CD14-positive monocyte (primary cell): ENCODE measurements around the gene NLRP9. TPM values are rescaled to one million over a fixed set of nuclear protein-coding genes. Genes with fewer than 3 reads are reported as not detected.

Experiments
- DNase-seq, 3 donors: peaks; one replicate each; pipeline ENCODE4 v3.0.0-alpha.2; 2011 to 2022
- H2AFZ ChIP-seq: 2 replicates; pipeline ENCODE4 v1.6.0; 2012; ENCODE audit warnings: mild to moderate bottlenecking, low read depth, low read length, inconsistent platforms; ENCODE audit not compliant: insufficient read depth, poor library complexity, severe bottlenecking
- H3K27ac ChIP-seq, 2 donors: 1 replicate in 1 of 2; 2 replicates in 1 of 2; pipeline ENCODE4 v1.5.1; 2012 to 2013; ENCODE audit warnings: low read length in 2 of 2, control low read depth in 1 of 2, inconsistent platforms in 1 of 2, low read depth in 1 of 2, mild to moderate bottlenecking in 1 of 2
- H3K27me3 ChIP-seq, 2 donors: one replicate each; pipeline versions ENCODE4 v1.6.0 to v1.6.1; 2011 to 2013; ENCODE audit warnings: low read length in 2 of 2; ENCODE audit not compliant: control insufficient read depth in 2 of 2, insufficient read depth in 2 of 2
- H3K36me3 ChIP-seq, 2 donors: replicated peaks in 1 of 2; 1 replicate in 1 of 2; 2 replicates in 1 of 2; pipeline versions ENCODE4 v1.5.1 to v1.6.1; 2012 to 2013; ENCODE audit warnings: low read length in 2 of 2, control low read depth in 1 of 2, inconsistent platforms in 1 of 2, mild to moderate bottlenecking in 1 of 2; ENCODE audit not compliant: insufficient read depth in 2 of 2, control insufficient read depth in 1 of 2
- H3K4me1 ChIP-seq, 2 donors: 1 replicate in 1 of 2; 2 replicates in 1 of 2; pipeline versions ENCODE4 v1.5.1 to v1.6.1; 2012 to 2013; ENCODE audit warnings: low read length in 2 of 2, control low read depth in 1 of 2, inconsistent platforms in 1 of 2, mild to moderate bottlenecking in 1 of 2, moderate library complexity in 1 of 2; ENCODE audit not compliant: insufficient read depth in 2 of 2, control insufficient read depth in 1 of 2
- H3K4me2 ChIP-seq: replicated peaks from 2 replicates; pipeline ENCODE3; 2012; ENCODE audit warnings: low read length, moderate library complexity, mild to moderate bottlenecking; ENCODE audit not compliant: poor library complexity, severe bottlenecking; ENCODE audit errors: extremely low read depth
- H3K4me3 ChIP-seq, 3 experiments: fragments of 200-600 bp in 1 of 3; sonication (generic) in 1 of 3; replicated peaks in 1 of 3; 1 replicate in 2 of 3; 2 replicates in 1 of 3; pipeline ENCODE4 v1.5.1; 2011 to 2013; ENCODE audit warnings: low read length in 3 of 3, mild to moderate bottlenecking in 3 of 3, control low read depth in 2 of 3, low read depth in 2 of 3, inconsistent platforms in 1 of 3, moderate library complexity in 1 of 3
- H3K79me2 ChIP-seq: 2 replicates; pipeline ENCODE4 v1.6.0; 2012; ENCODE audit warnings: mild to moderate bottlenecking, control low read depth, inconsistent platforms, low read length, moderate library complexity; ENCODE audit not compliant: insufficient read depth
- H3K9ac ChIP-seq: 2 replicates; pipeline ENCODE4 v1.6.0; 2017; ENCODE audit warnings: low read length, mild to moderate bottlenecking; ENCODE audit not compliant: insufficient read depth, poor library complexity, severe bottlenecking
- H3K9me3 ChIP-seq, 2 donors: replicated peaks in 1 of 2; 1 replicate in 1 of 2; 2 replicates in 1 of 2; pipeline versions ENCODE4 v1.5.1 to v1.6.1; 2012 to 2013; ENCODE audit warnings: low read length in 2 of 2, control low read depth in 1 of 2; ENCODE audit not compliant: control insufficient read depth in 1 of 2, insufficient read depth in 1 of 2
- H4K20me1 ChIP-seq: 2 replicates; pipeline ENCODE4 v1.6.0; 2012; ENCODE audit warnings: mild to moderate bottlenecking, low read length, control low read depth, moderate library complexity; ENCODE audit not compliant: insufficient read depth
- H3K27ac Mint-ChIP-seq, 7 donors: one replicate each; pipeline ENCODE4 v1.8.0; 2020; ENCODE audit warnings: mild to moderate bottlenecking in 7 of 7, mixed read lengths in 7 of 7, moderate library complexity in 6 of 7, inconsistent platforms in 2 of 7
- H3K27me3 Mint-ChIP-seq, 3 donors: one replicate each; pipeline ENCODE4 v1.8.0; 2021 to 2022; ENCODE audit warnings: low read depth in 3 of 3, mild to moderate bottlenecking in 3 of 3, mixed read lengths in 3 of 3, moderate library complexity in 3 of 3, inconsistent platforms in 1 of 3
- H3K36me3 Mint-ChIP-seq, 2 donors: one replicate each; pipeline ENCODE4 v1.8.0; 2020; ENCODE audit warnings: mixed read lengths in 2 of 2, inconsistent platforms in 1 of 2, mild to moderate bottlenecking in 1 of 2
- H3K4me1 Mint-ChIP-seq: one replicate; pipeline ENCODE4 v1.8.0; 2020; ENCODE audit warnings: mild to moderate bottlenecking, mixed read lengths
- H3K4me3 Mint-ChIP-seq, 2 donors: one replicate each; pipeline ENCODE4 v1.8.0; 2020; ENCODE audit warnings: mild to moderate bottlenecking in 2 of 2, mixed read lengths in 2 of 2, moderate library complexity in 1 of 2
- H3K9me3 Mint-ChIP-seq, 7 donors: one replicate each; pipeline ENCODE4 v1.8.0; 2020 to 2022; ENCODE audit warnings: mixed read lengths in 7 of 7, mild to moderate bottlenecking in 6 of 7, moderate library complexity in 6 of 7, inconsistent platforms in 2 of 7
- WGBS: methylation state at CpG from one replicate; pipeline ENCODE4 v1.1.5; 2013; ENCODE audit warnings: missing lambda C conversion rate; ENCODE audit not compliant: insufficient coverage; 5-methylcytosine and 5-hydroxymethylcytosine counted together
- intact Hi-C, 2 donors: fragments of 100-400 bp; cut with micrococcal nuclease; formaldehyde crosslinking; loops; one replicate each; pipeline versions ENCODE4 v1.15.0 to v1.15.1; 2023
- polyA plus RNA-seq, 3 donors: library from polyadenylated mRNA; depleted of rRNA in 1 of 3; unstranded in 2 of 3; stranded (reverse) in 1 of 3; fragments of 300-500 nt in 2 of 3; fragments of >200 nt in 1 of 3; fragmentation: Illumina TruSeq in 2 of 3; gene quantifications; 1 replicate in 2 of 3; 2 replicates in 1 of 3; pipeline ENCODE4 v1.2.3, GENCODE V29; 2012 to 2021
- small RNA-seq: library from RNA; depleted of rRNA; stranded (forward); fragments of <200 nt; gene quantifications from one replicate; pipeline ENCODE3, GENCODE V24; 2012; ENCODE audit warnings: low read depth; ENCODE audit not compliant: insufficient read length
- TF ChIP-seq, protein P1 (sequence below): fragments of 200-600 bp; IDR thresholded peaks from one replicate; pipeline ENCODE4 v1.8.0; 2022; ENCODE audit warnings: antibody characterized with exemption, mild to moderate bottlenecking

NLRP9 gene
- polyA plus RNA-seq, 3 donors: not detected

DNA sequence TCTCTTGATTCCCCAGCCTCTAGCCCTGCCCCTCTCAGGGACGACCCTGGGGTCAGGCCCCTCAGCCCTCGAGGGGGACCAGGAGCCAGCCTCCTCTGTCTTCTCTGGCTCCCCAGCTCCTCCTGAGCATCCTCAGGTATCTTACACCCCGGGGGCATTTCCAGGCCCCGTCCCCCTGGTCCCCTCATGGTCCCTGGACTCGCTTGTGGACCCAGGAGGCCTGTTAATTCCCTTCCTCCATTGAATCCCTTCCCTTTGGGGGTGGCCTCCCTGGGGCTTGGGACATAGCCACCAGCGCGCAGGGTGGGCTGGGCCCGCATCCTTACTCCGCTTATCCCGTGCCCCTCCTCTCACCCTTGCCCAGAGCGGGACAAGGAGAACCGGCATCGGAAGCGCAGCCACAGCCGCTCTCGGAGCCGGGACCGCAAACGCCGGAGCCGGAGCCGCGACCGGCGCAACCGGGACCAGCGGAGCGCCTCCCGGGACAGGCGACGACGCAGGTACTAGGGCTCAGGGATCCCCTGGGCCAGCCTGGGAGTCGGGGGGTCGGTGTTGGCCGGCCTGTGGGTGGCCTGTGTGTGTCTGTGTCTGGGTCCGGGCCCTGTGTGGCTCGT is 79.2 kb downstream of the NLRP9 start:
- peaks cover 44 to 51% of the 10 kb centered on the region in 2 donors for H3K36me3 Mint-ChIP-seq
- H3K4me2 ChIP-seq: no peak overlapping the region
- no peak overlapping the region for H3K9ac ChIP-seq
- intact Hi-C loops: loop anchor here in 1 of 2 donors (10.0 kb wide), 1 partner anchor 1464 kb away; the partner anchor contains the start of gene TSEN34
- TF ChIP-seq, protein P1, sequence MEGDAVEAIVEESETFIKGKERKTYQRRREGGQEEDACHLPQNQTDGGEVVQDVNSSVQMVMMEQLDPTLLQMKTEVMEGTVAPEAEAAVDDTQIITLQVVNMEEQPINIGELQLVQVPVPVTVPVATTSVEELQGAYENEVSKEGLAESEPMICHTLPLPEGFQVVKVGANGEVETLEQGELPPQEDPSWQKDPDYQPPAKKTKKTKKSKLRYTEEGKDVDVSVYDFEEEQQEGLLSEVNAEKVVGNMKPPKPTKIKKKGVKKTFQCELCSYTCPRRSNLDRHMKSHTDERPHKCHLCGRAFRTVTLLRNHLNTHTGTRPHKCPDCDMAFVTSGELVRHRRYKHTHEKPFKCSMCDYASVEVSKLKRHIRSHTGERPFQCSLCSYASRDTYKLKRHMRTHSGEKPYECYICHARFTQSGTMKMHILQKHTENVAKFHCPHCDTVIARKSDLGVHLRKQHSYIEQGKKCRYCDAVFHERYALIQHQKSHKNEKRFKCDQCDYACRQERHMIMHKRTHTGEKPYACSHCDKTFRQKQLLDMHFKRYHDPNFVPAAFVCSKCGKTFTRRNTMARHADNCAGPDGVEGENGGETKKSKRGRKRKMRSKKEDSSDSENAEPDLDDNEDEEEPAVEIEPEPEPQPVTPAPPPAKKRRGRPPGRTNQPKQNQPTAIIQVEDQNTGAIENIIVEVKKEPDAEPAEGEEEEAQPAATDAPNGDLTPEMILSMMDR: no peak
- H3K27me3 ChIP-seq: no peaks in the 10 kb centered on the region
- H3K36me3 ChIP-seq: peaks cover 43 to 65% of the 10 kb centered on the region in 2 donors
- peaks cover 88% of the 10 kb centered on the region for H4K20me1 ChIP-seq
- peaks cover 26 to 40% of the 10 kb centered on the region in 2 donors for H3K4me1 ChIP-seq
- peaks cover 90% of the 10 kb centered on the region for H3K79me2 ChIP-seq
- peaks cover 31% of the 10 kb centered on the region for H3K4me1 Mint-ChIP-seq
- WGBS: 96% methylated on average over 35 of the region's 37 CpGs
- no peak overlapping the region for H3K4me3 ChIP-seq
- H3K27me3 Mint-ChIP-seq: peaks cover 0 to 2% (median 1%) of the 10 kb centered on the region in 3 donors
- no peak overlapping the region for H3K4me3 Mint-ChIP-seq
- peak overlapping the region in 1 of 2 donors; percentile 30 for H3K27ac ChIP-seq
- no peak for DNase-seq
- no peaks in the 10 kb centered on the region for H3K9me3 Mint-ChIP-seq
- H3K9me3 ChIP-seq: no peaks in the 10 kb centered on the region
- H2AFZ ChIP-seq: no peak overlapping the region
- peak overlapping the region in 3 of 7 donors; percentile 11 to 74 (median 57) for H3K27ac Mint-ChIP-seq

Small RNAs within 50 kb of the gene (small RNA-seq; reads per million reads assigned to genes)
- gene AC010525.2: not detected

Other genes starting within 250 kb of the NLRP9 start
- gene SSC5D, start 250.0 kb downstream of the NLRP9 start, polyA plus RNA-seq: under 1 TPM in 1 of 3 donors, not detected in 2; 0.08 TPM
- gene SBK2, start 201.3 kb downstream of the NLRP9 start, polyA plus RNA-seq: not detected
- not detected for gene SBK3, start 192.9 kb downstream of the NLRP9 start, polyA plus RNA-seq
- gene ZNF579, start 157.6 kb downstream of the NLRP9 start, polyA plus RNA-seq: 1 to 10 TPM in 1 of 3 donors, under 1 TPM in 1, not detected in 1; 0.05 to 1.8 TPM
- 1 to 10 TPM; 1.2 to 2.6 (median 1.6) TPM for gene FIZ1, start 138.9 kb downstream of the NLRP9 start, polyA plus RNA-seq
- gene ZNF524, start 138.1 kb downstream of the NLRP9 start, polyA plus RNA-seq: 10 to 100 TPM; 27.9 to 45.7 (median 41.8) TPM
- 1 to 10 TPM in 1 of 3 donors, under 1 TPM in 2; 0.03 to 6.0 (median 0.07) TPM for gene ZNF865, start 132.8 kb downstream of the NLRP9 start, polyA plus RNA-seq
- 1 to 10 TPM; 1.5 to 5.5 (median 2.4) TPM for gene ZNF784, start 113.8 kb downstream of the NLRP9 start, polyA plus RNA-seq
- gene ZNF580, start 97.4 kb downstream of the NLRP9 start, polyA plus RNA-seq: 10 to 100 TPM in 2 of 3 donors, 1 to 10 TPM in 1; 9.7 to 46.5 (median 10.7) TPM
- gene ZNF581, start 94.8 kb downstream of the NLRP9 start, polyA plus RNA-seq: 10 to 100 TPM; 25.1 to 31.6 (median 29.4) TPM
- 1 to 10 TPM in 2 of 3 donors, under 1 TPM in 1; 0.74 to 2.4 (median 1.2) TPM for gene CCDC106, start 90.2 kb downstream of the NLRP9 start, polyA plus RNA-seq
- gene U2AF2, start 83.4 kb downstream of the NLRP9 start, polyA plus RNA-seq: 100 to 1,000 TPM in 1 of 3 donors, 1 to 10 TPM in 2; 5.3 to 166 (median 5.4) TPM
- 10 to 100 TPM; 18.7 to 75.2 (median 19.2) TPM for gene EPN1, start 63.2 kb downstream of the NLRP9 start, polyA plus RNA-seq
- 1 to 10 TPM in 2 of 3 donors, under 1 TPM in 1; 0.33 to 8.4 (median 7.9) TPM for gene RFPL4A, start 20.7 kb upstream of the NLRP9 start, polyA plus RNA-seq
- gene RFPL4AL1, start 30.7 kb upstream of the NLRP9 start, polyA plus RNA-seq: 1 to 10 TPM in 2 of 3 donors, not detected in 1; 1.1 to 1.3 TPM
- not detected for gene NLRP11, start 93.6 kb upstream of the NLRP9 start, polyA plus RNA-seq
- not detected for gene NLRP4, start 98.1 kb upstream of the NLRP9 start, polyA plus RNA-seq
- gene NLRP13, start 193.9 kb upstream of the NLRP9 start, polyA plus RNA-seq: not detected
- not detected for gene NLRP8, start 209.4 kb upstream of the NLRP9 start, polyA plus RNA-seq
- gene NLRP5, start 248.4 kb upstream of the NLRP9 start, polyA plus RNA-seq: not detected